ENCODE data around the gene SEMA4D.

DNA sequence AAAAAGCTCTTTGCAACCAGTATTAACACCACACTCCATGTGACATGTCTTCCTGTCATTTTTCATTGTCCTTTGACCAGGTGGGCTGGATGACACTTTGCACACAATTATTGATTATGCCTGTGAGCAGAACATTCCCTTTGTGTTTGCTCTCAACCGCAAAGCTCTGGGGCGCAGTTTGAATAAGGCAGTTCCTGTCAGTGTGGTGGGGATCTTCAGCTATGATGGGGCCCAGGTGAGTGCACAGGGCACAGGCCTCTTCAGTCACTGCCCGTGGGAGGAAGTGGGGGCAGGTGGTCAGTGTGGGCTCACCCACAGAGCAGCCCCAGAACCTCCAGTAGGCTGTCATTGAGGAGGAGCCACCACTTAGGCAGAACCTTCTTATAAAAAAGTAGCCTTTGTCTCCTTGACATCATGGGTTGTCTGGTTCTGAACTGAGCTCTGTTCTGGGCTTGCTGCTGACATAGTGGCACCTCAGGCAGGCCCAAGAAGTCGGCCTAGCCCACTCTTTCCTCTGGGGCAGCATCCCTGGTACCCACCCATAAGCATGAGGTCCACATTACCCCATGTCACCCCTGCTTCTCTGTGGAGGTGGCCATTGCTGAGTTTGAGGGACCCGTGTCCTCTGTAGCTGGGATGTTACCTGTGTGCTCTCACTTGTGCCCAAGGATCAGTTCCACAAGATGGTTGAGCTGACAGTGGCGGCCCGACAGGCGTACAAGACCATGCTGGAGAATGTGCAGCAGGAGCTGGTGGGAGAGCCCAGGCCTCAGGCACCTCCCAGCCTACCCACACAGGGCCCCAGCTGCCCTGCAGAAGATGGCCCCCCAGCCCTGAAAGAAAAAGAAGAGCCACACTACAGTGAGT, 140.3 kb downstream of the SEMA4D start:
- TF ChIP-seq, protein P1, sequence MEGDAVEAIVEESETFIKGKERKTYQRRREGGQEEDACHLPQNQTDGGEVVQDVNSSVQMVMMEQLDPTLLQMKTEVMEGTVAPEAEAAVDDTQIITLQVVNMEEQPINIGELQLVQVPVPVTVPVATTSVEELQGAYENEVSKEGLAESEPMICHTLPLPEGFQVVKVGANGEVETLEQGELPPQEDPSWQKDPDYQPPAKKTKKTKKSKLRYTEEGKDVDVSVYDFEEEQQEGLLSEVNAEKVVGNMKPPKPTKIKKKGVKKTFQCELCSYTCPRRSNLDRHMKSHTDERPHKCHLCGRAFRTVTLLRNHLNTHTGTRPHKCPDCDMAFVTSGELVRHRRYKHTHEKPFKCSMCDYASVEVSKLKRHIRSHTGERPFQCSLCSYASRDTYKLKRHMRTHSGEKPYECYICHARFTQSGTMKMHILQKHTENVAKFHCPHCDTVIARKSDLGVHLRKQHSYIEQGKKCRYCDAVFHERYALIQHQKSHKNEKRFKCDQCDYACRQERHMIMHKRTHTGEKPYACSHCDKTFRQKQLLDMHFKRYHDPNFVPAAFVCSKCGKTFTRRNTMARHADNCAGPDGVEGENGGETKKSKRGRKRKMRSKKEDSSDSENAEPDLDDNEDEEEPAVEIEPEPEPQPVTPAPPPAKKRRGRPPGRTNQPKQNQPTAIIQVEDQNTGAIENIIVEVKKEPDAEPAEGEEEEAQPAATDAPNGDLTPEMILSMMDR (conservative IDR thresholded peaks at IDR 0.05; ENCODE audit: low read depth, low read length) = no peak
- TF ChIP-seq EZH2 (IDR thresholded peaks at IDR 0.05; ENCODE audit: low read length, unreplicated experiment) (no peak), EZH2phosphoT487 (IDR thresholded peaks at IDR 0.05; ENCODE audit: borderline replicate concordance, low read length) (no peak)
